ENCODE measurements around the gene AP1S2. TPM values are rescaled to one million over a fixed set of nuclear protein-coding genes. Genes with fewer than 3 reads are reported as not detected.

Gene AP1S2
- total and polyA plus RNA-seq, 9 of the 15 experiments (the other 6 are each of a cell fraction or from before 2014, with no cell fraction given) = 11.1 to 64.2 (median 25.8) TPM

- TF ChIP-seq CREBBP (IDR thresholded peaks at IDR 0.05; ENCODE audit: low read depth, low read length) (no peak), RAD21 (CRISPR knock-in tag; conservative IDR thresholded peaks at IDR 0.05 in 1 of 2, IDR thresholded peaks at IDR 0.05 in 1 of 2) (peak; percentile 39 to 62; a peak in 3 of 4 replicates), COPS2 (conservative IDR thresholded peaks at IDR 0.05) (no peak), ZBTB1 (CRISPR knock-in tag; IDR thresholded peaks at IDR 0.05; ENCODE audit: borderline replicate concordance, low read depth) (no peak), NFYB (IDR thresholded peaks at IDR 0.05; ENCODE audit: extremely low read depth, insufficient read length) (no peak), CTCF (IDR thresholded peaks at IDR 0.05 in 2 of 3, conservative IDR thresholded peaks at IDR 0.05 in 1 of 3; ENCODE audit: insufficient read depth in 2 of 3, low read depth in 1 of 3, low read length in 3 of 3) (peak in 2 of 3 experiments; percentile 21 to 55; a peak in 2 of 6 replicates), ZNF253 (CRISPR knock-in tag; conservative IDR thresholded peaks at IDR 0.05) (no peak), CBX1 (IDR thresholded peaks at IDR 0.05; ENCODE audit: low read depth) (no peak)
- H3K9me3 ChIP-seq (replicated peaks; ENCODE audit: control insufficient read depth, insufficient read depth, low read depth, low read length) = no peaks in the 10 kb centered on the region
- H3K9me1 ChIP-seq (ENCODE audit: control insufficient read depth, insufficient read depth, low read length) = no peaks in the 10 kb centered on the region
- intact Hi-C loops (cut with micrococcal nuclease) = no loop called here
- H3K9ac ChIP-seq (ENCODE audit: insufficient read depth in 1 of 2, low read depth in 2 of 2, low read length in 2 of 2) = no peak overlapping the region
- no peak overlapping the region for H3K4me3 ChIP-seq
- CTCF ChIA-PET (ENCODE audit: low intra/inter-chr PET ratio) = interaction anchor here (0.7 kb wide), 1 partner anchor 15 kb away, joined by 8 read pairs; no protein-coding TSS in a partner anchor
- no peak overlapping the region for H3K27ac ChIP-seq (ENCODE audit: extremely low read depth, low read depth, low read length)
- BruUV-seq (replicated peaks) = no TSS peak
- H4K20me1 ChIP-seq (replicated peaks; ENCODE audit: control insufficient read depth, insufficient read depth, low read length) = no peaks in the 10 kb centered on the region; the same call in 1 of the 2 replicates
- WGBS (ENCODE audit: insufficient coverage, low coverage, missing lambda C conversion rate) = 60% methylated on average over 5 of the region's 5 CpGs
- H3K79me2 ChIP-seq (ENCODE audit: control insufficient read depth, insufficient read depth, low read length) = peaks cover 11% of the 10 kb centered on the region
- ATAC-seq (peak; percentile 20; the same call in 1 of the 3 replicates), FAIRE-seq (no peak), DNase-seq (ENCODE audit: extremely low read depth in 1 of 4, low spot score in 3 of 4) (peak; percentile 9 to 15 (median 12))
- H3K36me3 ChIP-seq (ENCODE audit: control insufficient read depth, insufficient read depth, low read length) = peaks cover 45% of the 10 kb centered on the region; the same call in 2 of the 3 replicates
- no peak overlapping the region for H3K4me2 ChIP-seq (ENCODE audit: insufficient read depth, low read length)
- POLR2A ChIA-PET = interaction anchor here (0.6 to 0.7 kb wide), 2 partner anchors 11 to 507 kb away, joined by 3 to 7 read pairs; no protein-coding TSS in a partner anchor
- peaks cover 0 to 5% of the 10 kb centered on the region in 2 experiments; a peak in 2 of 5 replicates for H3K4me1 ChIP-seq (replicated peaks in 1 of 2; ENCODE audit: control insufficient read depth in 2 of 2, insufficient read depth in 2 of 2, low read length in 2 of 2)
- no peak overlapping the region for H2AFZ ChIP-seq (ENCODE audit: low read depth, low read length)
- in situ Hi-C loops (cut with MboI) = no loop called here
- H3K27me3 ChIP-seq (ENCODE audit: control insufficient read depth in 2 of 2, insufficient read depth in 2 of 2, low read length in 2 of 2) = no peaks in the 10 kb centered on the region
Measured at GRCh38 chrX:15849555-15849954, 5.1 kb downstream of the AP1S2 start.
